H1 (cell line): ENCODE data around the gene ITGB4. TPM values are rescaled to one million over a fixed set of nuclear protein-coding genes. Genes with fewer than 3 reads are reported as not detected.

Source experiments
- CTCF ChIA-PET: fragments of 300-600 bp; sonication (Branson Sonifier 250); formaldehyde crosslinking; loops from one replicate; lab custom pipeline; 2021; ENCODE audit not compliant: partially characterized antibody; lab: Charles Lee
- POLR2A ChIA-PET: fragments of 300-600 bp; sonication (Branson Sonifier 250); formaldehyde crosslinking; loops from one replicate; lab custom pipeline; 2021; ENCODE audit warnings: inconsistent platforms; ENCODE audit not compliant: partially characterized antibody; lab: Charles Lee
- DNase-seq, 2 experiments: peaks; one replicate each; pipeline versions ENCODE4 v3.0.0 to v3.0.0-alpha.2; 2010 to 2022; ENCODE audit warnings: low spot score in 2 of 2, low read depth in 1 of 2, mixed read lengths in 1 of 2
- FAIRE-seq: peaks from 2 replicates; lab custom pipeline; 2011; peaks lifted over from hg19 to GRCh38; lab: Jason Lieb, UNC
- H2AFZ ChIP-seq: 2 replicates; pipeline ENCODE4 v1.8.1; 2012; ENCODE audit warnings: low read length, inconsistent platforms
- H2AK5ac ChIP-seq: 2 replicates; pipeline ENCODE4 v1.6.1; 2013; ENCODE audit warnings: low read depth, low read length
- H2BK120ac ChIP-seq: replicated peaks from 2 replicates; pipeline ENCODE3; 2013; ENCODE audit warnings: low read depth, low read length, inconsistent platforms
- H2BK12ac ChIP-seq: 2 replicates; pipeline ENCODE4 v1.6.1; 2013; ENCODE audit warnings: low read depth, low read length
- H2BK15ac ChIP-seq: 2 replicates; pipeline ENCODE4 v1.6.1; 2013; ENCODE audit warnings: low read length
- H2BK20ac ChIP-seq: 2 replicates; pipeline ENCODE4 v1.6.1; 2013; ENCODE audit warnings: low read length
- H2BK5ac ChIP-seq: 2 replicates; pipeline ENCODE4 v1.6.1; 2013; ENCODE audit warnings: low read depth, low read length
- H3K14ac ChIP-seq: 2 replicates; pipeline ENCODE4 v1.6.1; 2013; ENCODE audit warnings: inconsistent platforms; ENCODE audit not compliant: insufficient read length
- H3K18ac ChIP-seq: 2 replicates; pipeline ENCODE4 v1.6.1; 2013; ENCODE audit warnings: low read length; ENCODE audit errors: extremely low read depth
- H3K23ac ChIP-seq: 2 replicates; pipeline ENCODE4 v1.6.1; 2013; ENCODE audit warnings: inconsistent platforms; ENCODE audit not compliant: insufficient read length
- H3K23me2 ChIP-seq: 2 replicates; pipeline ENCODE4 v1.6.1; 2013; ENCODE audit warnings: low read depth, low read length
- H3K27ac ChIP-seq: 2 replicates; pipeline ENCODE4 v1.6.1; 2011; ENCODE audit warnings: low read depth, low read length, inconsistent platforms
- H3K27me3 ChIP-seq, 4 experiments: replicated peaks in 1 of 4; 1 replicate in 1 of 4; 2 replicates in 3 of 4; pipeline versions ENCODE4 v1.6.1 to v1.8.1; 2011 to 2013; ENCODE audit warnings: low read length in 3 of 4, mild to moderate bottlenecking in 3 of 4, inconsistent platforms in 2 of 4, mixed read lengths in 2 of 4, moderate library complexity in 1 of 4; ENCODE audit not compliant: control insufficient read depth in 3 of 4, insufficient read depth in 3 of 4; ENCODE audit errors: extremely low read depth in 1 of 4
- H3K36me3 ChIP-seq, 4 experiments: 2 replicates each; pipeline versions ENCODE4 v1.6.1 to v1.8.1; 2011 to 2013; ENCODE audit warnings: mild to moderate bottlenecking in 4 of 4, low read length in 3 of 4, moderate library complexity in 2 of 4, control low read depth in 1 of 4, inconsistent platforms in 1 of 4; ENCODE audit not compliant: insufficient read depth in 4 of 4, control insufficient read depth in 2 of 4
- H3K4ac ChIP-seq: replicated peaks from 2 replicates; pipeline ENCODE3; 2013; ENCODE audit warnings: low read length, low read depth, mixed read lengths, inconsistent platforms; ENCODE audit not compliant: insufficient read length
- H3K4me1 ChIP-seq, 4 experiments: replicated peaks in 1 of 4; 1 replicate in 1 of 4; 2 replicates in 3 of 4; pipeline versions ENCODE4 v1.6.1 to v1.8.1; 2011 to 2013; ENCODE audit warnings: low read length in 3 of 4, inconsistent platforms in 2 of 4, mixed read lengths in 1 of 4; ENCODE audit not compliant: insufficient read depth in 4 of 4, control insufficient read depth in 3 of 4
- H3K4me2 ChIP-seq, 2 experiments: 2 replicates each; pipeline versions ENCODE4 v1.6.1 to v1.8.1; 2011 to 2013; ENCODE audit warnings: low read depth in 2 of 2, low read length in 2 of 2, control low read depth in 1 of 2, inconsistent platforms in 1 of 2, mild to moderate bottlenecking in 1 of 2; ENCODE audit not compliant: insufficient read depth in 1 of 2
- H3K4me3 ChIP-seq, 4 experiments: fragments of 200-600, 300-600 bp in 1 of 4; sonication (generic), shearing (Covaris generic), sonication (Bioruptor Twin) in 1 of 4; 2 replicates each; pipeline versions ENCODE4 v1.5.1 to v1.8.1; 2011 to 2016; ENCODE audit warnings: low read length in 4 of 4, low read depth in 3 of 4, control low read depth in 2 of 4, inconsistent platforms in 2 of 4, mild to moderate bottlenecking in 2 of 4, mixed read lengths in 1 of 4, moderate library complexity in 1 of 4; ENCODE audit not compliant: insufficient read depth in 2 of 4; ENCODE audit errors: extremely low read depth in 1 of 4
- H3K56ac ChIP-seq: replicated peaks from 2 replicates; pipeline ENCODE3; 2013; ENCODE audit warnings: low read depth, mild to moderate bottlenecking, mixed read lengths, low read length, inconsistent platforms; ENCODE audit not compliant: insufficient read length
- H3K79me1 ChIP-seq: 2 replicates; pipeline ENCODE4 v1.6.1; 2013; ENCODE audit warnings: low read depth, low read length, control low read depth
- H3K79me2 ChIP-seq, 2 experiments: 2 replicates each; pipeline versions ENCODE4 v1.6.1 to v1.8.1; 2012 to 2013; ENCODE audit warnings: low read length in 2 of 2, mild to moderate bottlenecking in 2 of 2, inconsistent platforms in 1 of 2; ENCODE audit not compliant: insufficient read depth in 2 of 2, control insufficient read depth in 1 of 2
- H3K9ac ChIP-seq, 4 experiments: replicated peaks in 1 of 4; 1 replicate in 1 of 4; 2 replicates in 3 of 4; pipeline versions ENCODE4 v1.6.1 to v1.8.1; 2011 to 2013; ENCODE audit warnings: low read depth in 3 of 4, low read length in 3 of 4, control low read depth in 2 of 4, mild to moderate bottlenecking in 2 of 4, moderate library complexity in 2 of 4, inconsistent platforms in 1 of 4; ENCODE audit errors: extremely low read depth in 1 of 4
- H3K9me3 ChIP-seq, 2 experiments: 2 replicates each; pipeline versions ENCODE4 v1.6.1 to v1.8.1; 2012 to 2013; ENCODE audit warnings: mild to moderate bottlenecking in 2 of 2, moderate library complexity in 2 of 2, control low read depth in 1 of 2, inconsistent platforms in 1 of 2, low read depth in 1 of 2, low read length in 1 of 2, mixed read lengths in 1 of 2; ENCODE audit not compliant: insufficient read depth in 2 of 2
- H4K20me1 ChIP-seq, 2 experiments: replicated peaks in 1 of 2; 2 replicates each; pipeline versions ENCODE3 to v1.8.1; 2011 to 2013; ENCODE audit warnings: inconsistent platforms in 2 of 2, low read length in 2 of 2, mild to moderate bottlenecking in 1 of 2; ENCODE audit not compliant: insufficient read depth in 2 of 2, control insufficient read depth in 1 of 2
- H4K5ac ChIP-seq: 2 replicates; pipeline ENCODE4 v1.6.1; 2013; ENCODE audit warnings: low read length, low read depth, mixed read lengths, inconsistent platforms; ENCODE audit not compliant: insufficient read length
- H4K8ac ChIP-seq: 2 replicates; pipeline ENCODE4 v1.8.0; 2013; ENCODE audit warnings: mild to moderate bottlenecking, moderate library complexity, low read length, inconsistent platforms; ENCODE audit not compliant: insufficient read depth; ENCODE audit errors: extremely low read depth
- H4K91ac ChIP-seq: replicated peaks from 2 replicates; pipeline ENCODE3; 2013; ENCODE audit warnings: low read length, mixed read lengths, inconsistent platforms; ENCODE audit not compliant: insufficient read length
- POLR2AphosphoS5 ChIP-seq: IDR thresholded peaks from 2 replicates; pipeline ENCODE4 v1.6.1; 2011; ENCODE audit warnings: low read depth, low read length
- SP4 ChIP-seq: IDR thresholded peaks from 2 replicates; pipeline ENCODE4 v1.6.1; 2012; ENCODE audit warnings: low read length, inconsistent platforms
- WGBS, 2 experiments: shearing (Covaris generic) in 1 of 2; methylation state at CpG; one replicate each; pipeline versions ENCODE4 v1.1.6 to v1.1.7; 2013 to 2015; ENCODE audit warnings: low lambda C conversion rate in 2 of 2, mixed read lengths in 2 of 2, inconsistent platforms in 1 of 2, low coverage in 1 of 2, missing lambda C conversion rate in 1 of 2; ENCODE audit not compliant: insufficient replicate concordance in 2 of 2, insufficient coverage in 1 of 2, insufficient read length in 1 of 2; ENCODE audit errors: extremely low coverage in 1 of 2, missing lambda C conversion rate in 1 of 2; 5-methylcytosine and 5-hydroxymethylcytosine counted together
- polyA plus RNA-seq, 7 experiments: library from polyadenylated mRNA; depleted of rRNA in 3 of 7; stranded (reverse) in 5 of 7; unstranded in 2 of 7; fragments of >200 nt in 5 of 7; fragments of 200-250 nt in 2 of 7; gene quantifications; 1 replicate in 5 of 7; 2 replicates in 1 of 7; 4 replicates in 1 of 7; pipeline versions ENCODE4 v1.2.1 to v1.2.3, GENCODE V29; 2011 to 2013; ENCODE audit warnings: missing spikeins in 2 of 7, mixed read lengths in 2 of 7
- total RNA-seq: library from RNA; stranded (reverse); fragmentation: NEBNext Ultra II Directional; extraction: Animal tissue kit (Norgen Biotek cat#: 25700); gene quantifications from 2 replicates; pipeline ENCODE4 v1.2.1, GENCODE V29; 2021

ITGB4 gene
- total and polyA plus RNA-seq, 2 of the 8 experiments (the other 6 are each of a cell fraction or from before 2014, with no cell fraction given): 5.2 to 5.6 TPM

DNA sequence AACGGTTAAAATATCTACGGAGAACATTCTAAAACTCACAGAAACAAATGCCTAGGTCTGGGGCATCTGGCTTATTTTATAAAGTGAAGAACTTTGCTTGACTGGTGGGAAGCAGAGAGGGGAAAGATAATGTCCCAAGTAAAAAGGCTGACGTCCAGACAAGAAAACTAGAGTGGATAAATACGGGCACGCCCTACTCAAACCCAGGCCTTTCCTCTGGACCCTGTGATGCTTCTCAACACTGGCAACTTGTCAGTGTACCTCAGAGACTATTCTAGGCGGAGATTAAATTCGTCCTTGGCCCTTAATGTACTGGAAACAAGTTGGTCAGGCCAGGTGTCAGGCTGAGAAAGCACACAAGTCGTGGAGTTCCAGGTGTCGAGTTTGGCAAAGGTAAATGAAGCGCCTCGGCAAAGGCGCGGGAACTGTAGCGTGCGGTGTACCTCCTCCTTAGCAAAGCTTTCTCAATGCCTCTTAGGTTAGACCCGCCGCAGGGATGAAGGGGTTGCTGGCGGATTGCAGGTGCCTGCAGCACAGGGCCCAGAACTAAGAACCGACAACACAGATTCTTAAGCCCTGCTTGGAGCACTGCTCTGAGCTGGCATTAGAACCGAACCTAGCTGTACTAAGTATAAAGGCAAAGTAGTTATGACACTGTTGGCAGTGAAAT lies 62.7 kb downstream of the ITGB4 start:
- DNase-seq (peak in 1 of 2 experiments; percentile 56), FAIRE-seq (no peak)
- TF ChIP-seq POLR2AphosphoS5: no peak
- peak; percentile 3; the same call in 1 of the 2 replicates for TF ChIP-seq SP4
- Histone ChIP-seq H3K4me2 (peak overlapping the region; percentile 70 to 87), H3K23me2 (peaks cover 6% of the 10 kb centered on the region; the same call in 1 of the 2 replicates), H3K9ac (peak overlapping the region in 3 of 4 experiments; percentile 34 to 100 (median 77); a peak in 2 of 7 replicates), H3K79me2 (peaks cover 18 to 46% of the 10 kb centered on the region in 2 experiments), H3K27me3 (no peaks in the 10 kb centered on the region), H4K5ac (peak overlapping the region; percentile 53), H3K9me3 (no peaks in the 10 kb centered on the region), H3K27ac (peak overlapping the region; percentile 63), H3K14ac (no peak overlapping the region), H3K23ac (no peak overlapping the region), H2AFZ (no peak overlapping the region), H2AK5ac (no peak overlapping the region), H4K20me1 (peaks cover 0 to 3% of the 10 kb centered on the region in 2 experiments), H3K4ac (peak overlapping the region; percentile 50), H2BK5ac (peak overlapping the region; percentile 53; the same call in 1 of the 2 replicates), H2BK15ac (peak overlapping the region; percentile 93), H3K36me3 (no peaks in the 10 kb centered on the region), H4K91ac (peak overlapping the region; percentile 72), H2BK120ac (peak overlapping the region; percentile 86), H3K4me1 (peaks cover 0 to 20% (median 7%) of the 10 kb centered on the region in 4 experiments; a peak in 6 of 7 replicates), H2BK20ac (no peak overlapping the region), H4K8ac (peak overlapping the region; percentile 94), H3K18ac (no peak overlapping the region), H3K4me3 (peak overlapping the region; percentile 31 to 97 (median 60); a peak in 7 of 8 replicates), H3K56ac (no peak overlapping the region), H3K79me1 (peaks cover 3% of the 10 kb centered on the region; the same call in 1 of the 2 replicates), H2BK12ac (peak overlapping the region; percentile 45; the same call in 1 of the 2 replicates)
- ChIA-PET CTCF (interaction anchor here (0.7 to 21.4 kb wide), 17 partner anchors 8 to 609 kb away, joined by 3 to 359 read pairs (median 5); partner anchors contain the start of genes GALK1, TRIM65, UNC13D and WBP2), POLR2A (interaction anchor here (0.6 to 7.5 kb wide), 21 partner anchors 9 to 374 kb away, joined by 3 to 98 read pairs (median 10); partner anchors contain the start of genes GALK1 and TRIM65)
- WGBS, 2 experiments: 82% methylated on average over 20 of the region's 20 CpGs; no CpG with 5 or more reads in 1 of the 2 experiments
